Activated CD8-positive, alpha-beta memory T cell treated with anti-CD3 and anti-CD28 coated beads for 4 hours (primary cell): ENCODE measurements around the gene PLA2G4A.
"Not testable (repeated sequence)": the region's sequence is repeated elsewhere in the genome, so short reads cannot be mapped to it uniquely, and the experiment has no call there.

Source experiments
- DNase-seq, 2 donors: peaks; one replicate each; pipeline ENCODE4 v3.0.0-alpha.2; 2020; ENCODE audit warnings: low read depth in 2 of 2

PLA2G4A gene

DNA sequence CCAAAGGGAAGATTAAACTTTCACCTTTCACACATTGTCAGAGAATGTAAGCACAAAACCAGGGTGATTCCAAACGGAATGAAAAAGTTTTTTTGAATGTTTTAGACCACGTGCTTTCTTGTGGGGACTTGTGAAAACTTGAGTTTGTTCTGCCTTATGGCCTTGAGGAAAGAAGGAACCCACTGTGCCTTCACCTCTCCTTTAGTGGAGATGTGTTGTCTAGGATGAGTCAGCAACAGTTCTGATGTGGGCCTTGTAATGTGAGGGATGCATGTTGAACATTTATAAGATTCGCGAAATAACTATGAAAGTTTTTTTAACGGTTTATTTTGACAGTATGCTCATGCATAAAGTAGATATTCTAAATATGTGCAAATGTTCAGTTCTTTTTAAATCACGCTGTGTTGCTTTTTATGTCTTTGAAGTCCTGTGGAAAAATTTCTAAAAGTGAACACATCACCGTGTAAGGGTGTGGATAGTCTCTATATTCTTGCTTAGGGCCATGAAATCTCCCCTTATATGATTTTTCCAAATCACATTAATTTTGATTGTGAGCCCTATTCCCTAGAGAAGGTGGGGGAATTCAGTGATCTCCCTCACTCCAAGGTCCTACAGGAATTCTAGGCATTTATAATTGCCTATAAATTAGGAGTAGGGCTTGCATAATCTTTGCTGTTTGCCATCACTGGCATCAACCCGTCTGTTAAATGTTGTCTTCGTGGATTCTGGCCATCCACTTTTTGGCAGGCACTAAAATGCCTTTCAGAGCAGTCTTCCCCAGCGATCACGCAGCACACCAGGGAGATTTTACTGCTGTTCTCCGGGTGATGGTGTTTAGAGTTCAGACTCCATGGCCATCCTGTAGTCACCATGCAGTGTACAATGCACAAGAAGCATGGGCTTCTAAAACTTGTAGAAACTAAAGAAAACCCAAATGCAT lies 47.4 kb downstream of the PLA2G4A start:
- no peak for DNase-seq

DNA sequence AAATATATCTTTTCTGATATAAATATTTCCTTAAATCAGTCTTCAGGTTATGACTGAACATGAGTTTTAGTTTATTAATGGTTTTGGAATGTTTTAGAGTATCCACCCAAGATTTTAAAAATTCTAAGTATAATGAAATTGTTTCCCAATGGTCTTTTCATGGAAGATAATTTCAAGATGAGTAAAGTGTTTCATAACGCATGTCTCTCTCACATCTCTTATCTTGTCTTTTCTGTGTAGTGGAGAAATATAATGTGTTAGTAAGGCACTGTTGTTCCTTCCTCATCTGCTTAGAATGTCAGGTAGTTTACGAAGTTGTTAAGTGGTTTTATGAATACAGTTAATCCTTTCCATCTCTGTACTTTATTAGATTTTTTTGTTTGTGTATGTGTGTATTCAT lies 49.6 kb downstream of the PLA2G4A start:
- no peak for DNase-seq

DNA sequence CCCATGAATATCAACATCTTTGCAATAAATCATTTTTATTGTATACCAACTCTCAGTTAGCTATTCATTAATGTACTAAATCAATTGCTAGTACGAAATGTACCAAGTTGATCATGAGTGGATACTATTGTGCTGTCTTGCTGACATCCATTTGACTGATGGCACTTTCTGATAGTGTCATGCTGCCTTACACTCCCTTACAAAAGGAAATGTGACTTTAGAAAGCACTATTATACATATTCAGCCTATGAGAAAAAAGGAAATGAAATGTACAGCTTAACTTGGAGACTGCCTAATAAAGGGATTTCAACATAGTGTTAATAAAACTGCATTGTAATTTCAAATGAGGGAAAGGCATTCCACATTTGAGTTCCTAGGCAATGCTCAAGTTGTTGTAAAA lies 52.2 kb downstream of the PLA2G4A start:
- no peak for DNase-seq

DNA sequence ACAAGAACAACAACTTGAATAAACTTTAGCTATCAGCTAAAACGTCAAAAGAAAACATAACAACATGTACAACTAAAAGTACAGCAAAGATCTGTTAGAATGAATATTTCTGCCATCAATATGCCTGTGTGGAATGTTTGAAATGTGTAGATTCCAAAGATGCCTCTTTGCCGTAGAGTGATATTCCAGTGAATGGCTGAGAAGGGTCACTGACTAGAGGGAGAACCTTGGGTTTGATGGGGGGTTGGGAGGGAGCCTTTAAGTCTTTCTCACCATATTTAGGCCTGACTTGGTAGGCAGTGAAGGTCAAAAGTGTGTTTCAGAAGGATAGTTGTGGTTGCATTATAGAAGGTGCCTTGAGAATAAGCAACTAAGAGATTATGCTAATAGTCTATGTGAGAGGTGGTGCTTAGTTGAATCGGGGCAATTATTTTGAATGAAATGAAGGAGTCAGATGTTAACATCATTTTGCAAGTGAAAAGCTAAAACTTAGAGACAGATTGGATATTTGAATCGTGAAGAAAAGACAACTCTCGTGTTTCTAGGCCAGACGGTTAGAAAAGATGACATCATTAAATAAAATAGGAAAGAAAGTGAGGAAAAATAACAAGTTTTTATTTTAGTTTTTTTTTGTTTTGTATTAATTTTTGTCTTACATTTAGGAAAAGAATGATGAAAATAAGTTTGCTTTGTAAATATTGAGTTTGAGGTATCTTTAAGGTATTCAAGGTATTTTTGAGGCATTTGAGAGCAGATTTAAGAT lies 53.8 kb downstream of the PLA2G4A start:
- DNase-seq = no peak

- DNase-seq = no peak
Observed at GRCh38 chr1:186884251-186884650, 55.5 kb downstream of the PLA2G4A start.

DNA sequence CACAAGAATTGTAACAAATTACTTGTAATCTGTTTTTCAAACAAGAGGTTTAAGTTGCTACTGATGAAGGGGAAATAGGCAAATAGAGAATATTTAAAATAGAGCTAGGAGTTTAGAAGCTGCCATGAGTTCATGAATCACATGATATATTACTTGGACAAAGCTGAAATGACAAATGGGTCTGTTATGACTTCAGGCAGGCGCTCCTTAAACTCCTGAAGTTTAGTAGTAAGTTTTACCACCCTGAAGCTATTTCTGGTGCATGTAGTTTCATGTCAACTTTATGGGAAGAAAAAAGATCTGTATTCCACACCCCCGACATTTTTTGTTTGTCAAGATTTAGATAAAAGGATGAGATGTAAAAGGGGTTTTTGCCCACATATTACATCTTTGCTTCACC lies 58.5 kb downstream of the PLA2G4A start:
- DNase-seq = no peak

GRCh38 chr1:186888367-186888766 lies 59.6 kb downstream of the PLA2G4A start:
- DNase-seq = no peak

DNA sequence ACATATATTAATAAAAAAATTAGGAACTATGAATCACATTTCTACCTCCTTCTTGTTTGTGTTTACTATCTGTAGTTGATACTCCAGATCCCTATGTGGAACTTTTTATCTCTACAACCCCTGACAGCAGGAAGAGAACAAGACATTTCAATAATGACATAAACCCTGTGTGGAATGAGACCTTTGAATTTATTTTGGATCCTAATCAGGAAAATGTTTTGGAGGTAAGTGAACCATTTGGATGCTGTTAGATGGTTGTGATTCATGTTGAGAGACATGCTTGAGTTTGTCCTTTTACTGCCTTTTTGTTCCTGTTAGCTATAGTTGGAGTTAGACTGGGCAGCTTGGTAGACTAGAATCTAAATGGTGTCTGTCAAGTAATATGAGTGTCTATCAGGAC lies 64.2 kb downstream of the PLA2G4A start:
- DNase-seq = no peak

- no peak for DNase-seq
Observed at GRCh38 chr1:186894415-186894814, 65.7 kb downstream of the PLA2G4A start.

DNA sequence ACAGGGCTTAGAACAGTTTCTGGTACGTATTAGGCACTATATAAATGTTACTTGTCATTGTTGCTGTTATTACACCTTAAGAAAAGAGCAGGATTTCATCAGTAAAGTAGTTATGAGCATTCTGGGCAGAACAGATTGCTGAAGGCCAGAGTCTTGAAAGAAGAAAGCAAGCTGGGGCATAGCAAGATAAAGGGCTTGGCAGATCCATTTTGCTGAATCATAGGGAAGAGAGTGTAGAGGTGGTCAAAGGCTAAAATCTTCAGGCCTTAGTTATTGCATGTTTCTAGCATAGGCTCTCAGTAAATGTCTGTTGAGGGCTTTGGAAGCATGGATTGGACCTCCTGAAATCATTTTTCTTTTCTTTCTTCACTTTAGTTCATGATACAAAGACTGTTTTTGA lies 67.5 kb downstream of the PLA2G4A start:
- DNase-seq = no peak

DNA sequence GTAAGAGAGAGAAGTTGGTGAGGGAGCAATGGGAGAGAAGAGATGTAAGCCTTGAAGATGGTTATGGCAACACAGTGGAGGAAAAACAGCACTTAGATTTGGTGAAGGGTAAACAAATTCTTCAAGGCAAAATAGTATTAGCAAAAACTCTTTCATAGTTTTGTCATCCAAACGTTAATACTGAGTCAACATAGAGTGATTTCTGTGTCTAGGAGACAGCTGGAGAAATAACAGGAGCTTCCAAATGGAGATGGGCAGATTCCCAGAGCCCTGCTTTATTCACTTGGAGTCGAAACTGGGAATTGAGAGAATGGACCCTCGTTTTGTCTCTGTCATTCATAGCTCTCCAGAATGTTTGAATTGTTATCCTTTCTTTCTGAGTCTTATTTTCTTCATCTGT lies 68.3 kb downstream of the PLA2G4A start:
- DNase-seq = no peak

- no peak for DNase-seq
Observed at GRCh38 chr1:186899577-186899976, 70.8 kb downstream of the PLA2G4A start.

DNA sequence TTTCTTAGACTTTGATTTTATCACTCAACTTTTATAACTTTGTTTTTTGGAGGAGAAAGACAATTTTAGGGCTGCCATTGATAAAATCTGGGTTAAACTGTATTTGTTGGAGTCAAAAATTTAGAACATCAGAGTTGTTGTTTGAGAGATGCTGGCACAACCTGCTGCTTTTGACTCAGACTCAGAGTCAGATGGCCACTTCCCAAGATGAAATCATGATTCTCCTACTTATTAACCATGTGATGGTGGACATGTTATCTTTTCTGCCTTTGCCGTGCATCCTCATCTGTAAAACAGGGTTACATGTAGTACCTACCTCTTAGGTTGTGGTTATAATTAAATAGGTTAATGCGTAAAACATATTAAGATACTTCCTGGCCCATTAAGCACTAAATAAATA lies 71.2 kb downstream of the PLA2G4A start:
- DNase-seq = no peak

GRCh38 chr1:186900539-186901237 lies 71.9 kb downstream of the PLA2G4A start:
- no peak for DNase-seq

GRCh38 chr1:186901631-186902030 lies 72.9 kb downstream of the PLA2G4A start:
- DNase-seq = no peak

DNA sequence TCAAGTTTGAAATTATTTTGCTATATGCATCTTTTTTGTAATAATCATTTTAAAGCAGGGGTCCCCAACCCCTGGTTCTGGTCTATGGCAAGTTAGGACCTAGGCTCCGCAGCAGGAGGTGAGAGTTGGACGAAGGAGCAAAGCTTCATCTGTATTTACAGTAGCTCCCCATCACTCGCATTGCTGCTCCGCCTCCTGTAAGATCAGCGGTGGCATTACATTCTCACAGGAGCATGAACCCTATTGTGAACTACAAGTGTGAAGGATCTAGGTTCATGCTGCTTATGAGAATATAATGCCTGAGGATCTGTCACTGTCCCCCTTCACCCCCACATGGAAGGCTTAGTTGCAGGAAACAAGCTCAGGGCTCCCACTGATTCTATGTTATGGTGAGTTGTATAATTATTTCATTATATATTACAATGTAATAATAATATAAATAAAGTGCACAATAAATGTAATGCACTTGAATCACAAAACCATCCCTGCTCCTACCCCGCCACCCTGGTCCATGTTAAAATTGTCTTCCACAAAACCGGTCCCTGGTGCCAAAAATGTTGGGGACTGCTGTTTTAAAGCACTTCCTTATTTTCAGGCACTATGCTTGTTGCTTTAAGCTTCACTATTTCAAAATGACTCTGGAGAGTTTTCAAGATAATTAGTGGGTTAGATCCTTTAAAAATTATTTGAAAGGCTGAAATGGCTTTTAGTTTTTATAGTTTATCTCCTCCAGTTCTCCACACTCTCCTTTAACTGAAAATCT lies 74.8 kb downstream of the PLA2G4A start:
- no peak for DNase-seq

GRCh38 chr1:186904361-186904760 lies 75.6 kb downstream of the PLA2G4A start:
- DNase-seq = no peak

GRCh38 chr1:186905561-186905960 lies 76.8 kb downstream of the PLA2G4A start:
- DNase-seq = no peak

DNA sequence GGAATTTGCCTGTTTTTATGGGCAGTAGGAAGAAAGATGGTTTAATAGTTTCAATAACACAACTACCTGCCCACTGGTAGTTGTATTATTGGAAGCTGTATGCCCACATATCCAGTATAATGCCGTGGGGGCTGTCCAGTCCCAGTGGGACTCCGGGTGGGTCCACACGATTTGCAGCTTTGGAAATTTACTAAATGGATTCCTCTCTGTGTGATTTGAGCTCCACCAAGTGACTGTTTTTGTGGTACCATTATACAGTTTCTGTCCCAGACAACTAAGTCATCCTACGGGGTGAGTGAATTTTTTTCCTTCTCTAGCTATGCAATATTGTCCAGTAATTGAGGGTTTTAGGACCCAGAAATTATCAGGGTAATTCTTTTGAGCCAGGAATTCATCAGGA lies 86.8 kb downstream of the PLA2G4A start:
- DNase-seq = no peak

DNA sequence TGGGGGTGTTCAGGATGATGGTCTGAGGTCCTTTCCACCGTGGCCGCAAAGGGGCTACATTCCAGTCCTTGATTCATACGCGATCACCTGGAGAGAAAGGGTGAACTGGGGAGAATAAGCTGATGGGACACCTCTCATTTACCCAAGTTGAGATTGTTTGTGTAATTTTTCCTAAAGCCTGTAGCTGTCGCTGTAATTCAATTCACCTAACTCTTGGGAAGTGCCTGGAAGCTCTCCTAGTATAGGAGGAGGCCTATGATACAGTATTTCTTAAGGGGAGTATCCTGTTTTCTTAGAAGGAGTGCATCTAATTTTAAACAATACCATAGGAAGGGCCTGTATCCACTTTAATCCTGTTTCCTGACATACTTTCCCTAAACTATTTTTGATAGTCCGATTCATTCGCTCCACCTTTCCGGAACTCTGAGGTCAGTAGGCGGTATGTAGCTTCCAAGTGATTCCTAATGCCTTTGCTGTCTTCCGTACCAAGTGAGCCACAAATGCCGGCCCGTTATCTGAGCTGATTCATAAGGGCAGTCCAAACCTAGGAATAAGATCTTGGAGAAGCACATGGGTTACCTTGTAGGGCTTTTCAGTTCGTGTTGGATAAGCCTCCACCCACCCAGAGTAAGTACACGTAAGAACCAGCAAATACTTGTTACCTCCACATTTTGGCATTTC lies 88.5 kb downstream of the PLA2G4A start:
- not testable (repeated sequence) for DNase-seq

DNA sequence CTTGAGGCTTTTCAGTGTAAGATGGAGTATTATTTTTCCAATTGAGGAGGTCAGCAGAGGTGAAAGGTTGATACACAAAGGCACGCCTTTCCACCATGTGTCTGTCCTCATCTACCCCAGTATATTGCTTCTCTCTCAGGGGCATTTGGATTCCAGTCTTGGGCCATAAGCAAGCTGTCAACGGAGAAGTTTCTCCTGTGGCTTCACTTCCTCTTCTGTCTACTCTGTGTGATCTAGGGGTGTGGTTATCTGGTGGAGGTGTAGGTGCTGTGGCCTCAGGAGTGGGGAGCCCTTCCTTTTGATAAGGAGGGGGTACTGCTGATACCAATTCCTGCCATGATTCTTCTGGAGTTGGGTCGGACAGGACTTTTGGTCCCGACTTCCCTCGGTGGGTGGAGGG lies 92.6 kb downstream of the PLA2G4A start:
- DNase-seq = not testable (repeated sequence)
